Astrocyte (in vitro differentiated cells and primary cell): ENCODE measurements around the gene ZP2.

ENCODE experiments used
- CTCF ChIP-seq: IDR thresholded peaks from 2 replicates; pipeline ENCODE4 v1.5.1; 2011; ENCODE audit warnings: low read depth, mild to moderate bottlenecking, inconsistent platforms, low read length, moderate library complexity; ENCODE audit not compliant: insufficient read depth
- EZH2 ChIP-seq: IDR thresholded peaks from 2 replicates; pipeline ENCODE4 v1.6.1; 2012; ENCODE audit warnings: mild to moderate bottlenecking, low read length, inconsistent platforms; ENCODE audit not compliant: insufficient read depth

- TF ChIP-seq CTCF (no peak), EZH2 (no peak)
These were observed 53.7 kb downstream of the ZP2 start for GRCh38 chr16:21157632-21158031.
